Raji (cell line): ENCODE results near the gene GLIS1.

Source experiments
- POLR2A ChIP-seq: IDR thresholded peaks from 2 replicates; pipeline ENCODE4 v1.6.1; 2011; ENCODE audit warnings: low read depth, low read length, control low read depth; ENCODE audit not compliant: insufficient read depth

The GLIS1 gene

GRCh38 chr1:53730224-53730865 lies 8.6 kb downstream of the GLIS1 start:
- no peak for TF ChIP-seq POLR2A

- TF ChIP-seq POLR2A = no peak
These were observed 9.3 kb downstream of the GLIS1 start for GRCh38 chr1:53729456-53730223.

GRCh38 chr1:53728702-53729455 lies 10.1 kb downstream of the GLIS1 start:
- no peak for TF ChIP-seq POLR2A

GRCh38 chr1:53728196-53728595 lies 10.8 kb downstream of the GLIS1 start:
- no peak for TF ChIP-seq POLR2A

- TF ChIP-seq POLR2A = no peak
These were observed 11.4 kb downstream of the GLIS1 start for GRCh38 chr1:53727461-53728092.

GRCh38 chr1:53726009-53726600 lies 12.9 kb downstream of the GLIS1 start:
- TF ChIP-seq POLR2A = no peak

GRCh38 chr1:53725238-53725689 lies 13.7 kb downstream of the GLIS1 start:
- no peak for TF ChIP-seq POLR2A

- no peak for TF ChIP-seq POLR2A
These were observed 16.9 kb downstream of the GLIS1 start for GRCh38 chr1:53722025-53722424.

GRCh38 chr1:53721088-53721487 lies 17.9 kb downstream of the GLIS1 start:
- no peak for TF ChIP-seq POLR2A

GRCh38 chr1:53719469-53719868 lies 19.5 kb downstream of the GLIS1 start:
- no peak for TF ChIP-seq POLR2A

- TF ChIP-seq POLR2A = no peak
These were observed 20.5 kb downstream of the GLIS1 start for GRCh38 chr1:53718443-53718842.

GRCh38 chr1:53717025-53717804 lies 21.7 kb downstream of the GLIS1 start:
- no peak for TF ChIP-seq POLR2A

GRCh38 chr1:53716150-53716549 lies 22.8 kb downstream of the GLIS1 start:
- TF ChIP-seq POLR2A = no peak

GRCh38 chr1:53715478-53715877 lies 23.5 kb downstream of the GLIS1 start:
- no peak for TF ChIP-seq POLR2A
